ENCODE data around the gene SH3RF1.

SH3RF1 gene

GRCh38 chr4:169070895-169071218, 199.9 kb downstream of the SH3RF1 start:
- H4K20me1 ChIP-seq (ENCODE audit: control insufficient read depth, insufficient read depth, low read depth, low read length), result no peaks in the 10 kb centered on the region
- no peaks in the 10 kb centered on the region for H3K36me3 ChIP-seq (ENCODE audit: control insufficient read depth, low read length)
- H3K4me2 ChIP-seq (ENCODE audit: low read length), result no peak overlapping the region
- H3K79me2 ChIP-seq (ENCODE audit: control insufficient read depth, low read length), result no peaks in the 10 kb centered on the region
- H3K27ac ChIP-seq (ENCODE audit: low read depth, low read length), result no peak overlapping the region
- H3K27me3 ChIP-seq (ENCODE audit: control insufficient read depth, low read length), result no peaks in the 10 kb centered on the region
- no peaks in the 10 kb centered on the region for H3F3A ChIP-seq (ENCODE audit: control insufficient read depth, insufficient read depth)
- no peaks in the 10 kb centered on the region for H3K9me2 ChIP-seq (replicated peaks; ENCODE audit: control insufficient read depth, low read length)
- H3K4me3 ChIP-seq (ENCODE audit: low read length), result no peak overlapping the region
- H3K4me1 ChIP-seq (ENCODE audit: control insufficient read depth, low read length), result no peaks in the 10 kb centered on the region
- no peaks in the 10 kb centered on the region for H3K9me3 ChIP-seq (ENCODE audit: control insufficient read depth, insufficient read depth, low read length)
- TF ChIP-seq CTCF (IDR thresholded peaks at IDR 0.05; ENCODE audit: low read depth, low read length, poor library complexity, severe bottlenecking), result no peak
- TF ChIP-seq EZH2phosphoT487 (IDR thresholded peaks at IDR 0.05; ENCODE audit: borderline replicate concordance, low read length), result no peak

DNA sequence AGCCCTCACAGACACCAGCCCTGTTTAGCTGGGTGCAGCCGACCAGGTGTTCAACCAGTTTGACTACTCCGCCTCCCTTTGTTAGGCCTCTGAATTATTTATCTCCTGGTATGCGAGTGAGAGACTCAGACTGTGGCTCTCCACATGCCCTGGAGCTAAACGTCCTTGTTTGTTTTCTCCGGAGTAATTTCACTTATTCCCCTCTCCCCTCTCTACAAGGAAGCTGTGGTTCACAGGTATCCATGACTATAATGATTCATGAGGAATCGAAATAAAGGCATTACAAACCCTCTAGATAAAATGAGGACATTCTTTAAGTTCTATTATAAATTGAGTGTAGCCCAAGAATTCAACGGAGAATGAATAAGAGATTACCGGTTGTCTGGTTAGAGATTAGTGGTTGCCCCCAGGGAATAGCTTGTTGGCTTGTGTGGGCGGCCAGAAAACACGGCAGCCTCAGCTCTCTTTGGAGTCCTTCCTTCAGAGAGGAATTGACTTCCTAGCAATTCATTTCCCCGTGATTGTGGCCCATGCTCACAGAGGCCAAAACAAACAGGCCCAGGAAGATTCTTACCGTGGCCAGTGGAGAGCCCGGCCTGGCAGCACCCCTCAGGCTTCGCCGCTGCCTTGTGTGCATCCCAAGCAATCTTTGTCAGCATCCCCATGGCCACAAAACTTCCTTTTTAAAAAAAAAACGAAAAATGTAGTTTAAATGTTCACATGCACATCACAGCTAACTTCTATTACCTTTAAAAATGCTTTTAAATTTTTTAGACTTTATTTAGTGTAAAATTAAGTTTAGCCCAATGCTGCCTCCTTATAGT, 200.5 kb downstream of the SH3RF1 start:
- Histone ChIP-seq H3K79me2 (ENCODE audit: control insufficient read depth, low read length) (no peaks in the 10 kb centered on the region), H3K27ac (ENCODE audit: low read depth, low read length) (no peak overlapping the region), H3K4me3 (ENCODE audit: low read length) (no peak overlapping the region), H4K20me1 (ENCODE audit: control insufficient read depth, insufficient read depth, low read depth, low read length) (no peaks in the 10 kb centered on the region), H3K27me3 (ENCODE audit: control insufficient read depth, low read length) (no peaks in the 10 kb centered on the region), H3K36me3 (ENCODE audit: control insufficient read depth, low read length) (no peaks in the 10 kb centered on the region), H3K9me2 (replicated peaks; ENCODE audit: control insufficient read depth, low read length) (no peaks in the 10 kb centered on the region), H3K4me1 (ENCODE audit: control insufficient read depth, low read length) (no peaks in the 10 kb centered on the region), H3K4me2 (ENCODE audit: low read length) (no peak overlapping the region), H3F3A (ENCODE audit: control insufficient read depth, insufficient read depth) (no peaks in the 10 kb centered on the region), H3K9me3 (ENCODE audit: control insufficient read depth, insufficient read depth, low read length) (no peaks in the 10 kb centered on the region)
- no peak for TF ChIP-seq EZH2phosphoT487 (IDR thresholded peaks at IDR 0.05; ENCODE audit: borderline replicate concordance, low read length)
- TF ChIP-seq CTCF (IDR thresholded peaks at IDR 0.05; ENCODE audit: low read depth, low read length, poor library complexity, severe bottlenecking), result no peak

DNA sequence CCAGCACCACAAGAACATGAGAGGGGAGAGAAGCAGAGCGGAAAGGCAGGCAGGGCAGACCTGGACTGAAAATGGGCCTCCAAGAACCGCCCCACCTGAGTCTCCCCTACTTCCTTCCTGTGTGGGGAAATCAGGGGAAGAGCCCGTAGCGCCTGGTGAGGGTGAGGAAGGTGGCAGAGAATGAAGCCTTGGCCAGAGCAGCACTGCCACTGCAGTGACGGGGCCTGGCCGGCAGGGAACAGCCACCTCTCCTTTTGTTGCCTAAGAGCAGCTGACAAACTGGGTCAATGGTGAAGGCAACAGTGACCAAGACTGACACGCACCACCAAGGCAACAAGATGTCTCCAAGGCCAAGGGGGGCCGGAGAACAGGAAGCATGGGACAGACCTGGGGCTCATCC, 202.3 kb downstream of the SH3RF1 start:
- Histone ChIP-seq H3F3A (ENCODE audit: control insufficient read depth, insufficient read depth) (no peaks in the 10 kb centered on the region), H3K4me1 (ENCODE audit: control insufficient read depth, low read length) (no peaks in the 10 kb centered on the region), H3K4me3 (ENCODE audit: low read length) (no peak overlapping the region), H3K4me2 (ENCODE audit: low read length) (no peak overlapping the region), H3K9me2 (replicated peaks; ENCODE audit: control insufficient read depth, low read length) (no peaks in the 10 kb centered on the region), H3K79me2 (ENCODE audit: control insufficient read depth, low read length) (no peaks in the 10 kb centered on the region), H3K27ac (ENCODE audit: low read depth, low read length) (no peak overlapping the region), H4K20me1 (ENCODE audit: control insufficient read depth, insufficient read depth, low read depth, low read length) (no peaks in the 10 kb centered on the region), H3K9me3 (ENCODE audit: control insufficient read depth, insufficient read depth, low read length) (no peaks in the 10 kb centered on the region), H3K27me3 (ENCODE audit: control insufficient read depth, low read length) (no peaks in the 10 kb centered on the region), H3K36me3 (ENCODE audit: control insufficient read depth, low read length) (no peaks in the 10 kb centered on the region)
- TF ChIP-seq EZH2phosphoT487 (IDR thresholded peaks at IDR 0.05; ENCODE audit: borderline replicate concordance, low read length) (no peak), CTCF (IDR thresholded peaks at IDR 0.05; ENCODE audit: low read depth, low read length, poor library complexity, severe bottlenecking) (no peak)

Data from DOHH2 (cell line).